Muscle layer of colon (tissue), 2 donors: ENCODE results near the gene TOLLIP.
"Not testable (repeated sequence)": the region's sequence is repeated elsewhere in the genome, so short reads cannot be mapped to it uniquely, and the experiment has no call there.

Experiments used
- H3K27ac ChIP-seq: one replicate; pipeline ENCODE4 v1.7.0; 2013; ENCODE audit warnings: low read depth, mild to moderate bottlenecking, low read length, moderate library complexity
- H3K27me3 ChIP-seq, 2 donors: one replicate each; pipeline ENCODE4 v1.7.0; 2013; ENCODE audit warnings: low read length in 2 of 2, mild to moderate bottlenecking in 2 of 2; ENCODE audit not compliant: insufficient read depth in 2 of 2, control insufficient read depth in 1 of 2
- H3K36me3 ChIP-seq: one replicate; pipeline ENCODE4 v1.7.0; 2013; ENCODE audit warnings: mild to moderate bottlenecking, low read length; ENCODE audit not compliant: insufficient read depth
- H3K4me1 ChIP-seq: one replicate; pipeline ENCODE4 v1.7.0; 2013; ENCODE audit warnings: mild to moderate bottlenecking, low read length; ENCODE audit not compliant: insufficient read depth
- H3K4me3 ChIP-seq, 2 donors: one replicate each; pipeline ENCODE4 v1.7.0; 2013; ENCODE audit warnings: low read length in 2 of 2, low read depth in 1 of 2, mild to moderate bottlenecking in 1 of 2, moderate library complexity in 1 of 2
- H3K9ac ChIP-seq: one replicate; pipeline ENCODE4 v1.7.0; 2013; ENCODE audit warnings: low read length
- H3K9me3 ChIP-seq: one replicate; pipeline ENCODE4 v1.7.0; 2013; ENCODE audit warnings: mild to moderate bottlenecking, low read length
- donor health status: abdominal sarcoma.
- donor health status: Adenocarcinoma of cecum.

The TOLLIP gene

GRCh38 chr11:1254086-1254648 lies 55.3 kb downstream of the TOLLIP start:
- no peaks in the 10 kb centered on the region for H3K4me1 ChIP-seq
- H3K9me3 ChIP-seq, result no peaks in the 10 kb centered on the region
- H3K27me3 ChIP-seq, result no peaks in the 10 kb centered on the region
- H3K36me3 ChIP-seq, result no peaks in the 10 kb centered on the region
- H3K27ac ChIP-seq, result no peak overlapping the region
- no peak overlapping the region for H3K4me3 ChIP-seq
- no peak overlapping the region for H3K9ac ChIP-seq

GRCh38 chr11:1253103-1253485 lies 56.3 kb downstream of the TOLLIP start:
- Histone ChIP-seq H3K27ac (no peak overlapping the region), H3K36me3 (no peaks in the 10 kb centered on the region), H3K27me3 (no peaks in the 10 kb centered on the region), H3K4me3 (no peak overlapping the region), H3K4me1 (no peaks in the 10 kb centered on the region), H3K9ac (no peak overlapping the region), H3K9me3 (no peaks in the 10 kb centered on the region)

GRCh38 chr11:1252371-1253102 lies 56.9 kb downstream of the TOLLIP start:
- Histone ChIP-seq H3K27ac (no peak overlapping the region), H3K4me3 (no peak overlapping the region), H3K36me3 (no peaks in the 10 kb centered on the region), H3K27me3 (no peaks in the 10 kb centered on the region), H3K4me1 (no peaks in the 10 kb centered on the region), H3K9me3 (no peaks in the 10 kb centered on the region), H3K9ac (no peak overlapping the region)

- H3K4me1 ChIP-seq, result no peaks in the 10 kb centered on the region
- no peak overlapping the region for H3K27ac ChIP-seq
- no peak overlapping the region for H3K9ac ChIP-seq
- H3K27me3 ChIP-seq, result no peaks in the 10 kb centered on the region
- no peaks in the 10 kb centered on the region for H3K36me3 ChIP-seq
- H3K9me3 ChIP-seq, result no peaks in the 10 kb centered on the region
- H3K4me3 ChIP-seq, result no peak overlapping the region
These were observed 58.1 kb downstream of the TOLLIP start for GRCh38 chr11:1251236-1251770.

GRCh38 chr11:1250411-1250810 lies 59.0 kb downstream of the TOLLIP start:
- not testable (repeated sequence) for H3K4me1 ChIP-seq, H3K9ac ChIP-seq, H3K27me3 ChIP-seq, H3K4me3 ChIP-seq, H3K36me3 ChIP-seq, H3K9me3 ChIP-seq, H3K27ac ChIP-seq

GRCh38 chr11:1248951-1249350 lies 60.5 kb downstream of the TOLLIP start:
- not testable (repeated sequence) for H3K9ac ChIP-seq, H3K27me3 ChIP-seq, H3K4me1 ChIP-seq, H3K4me3 ChIP-seq, H3K27ac ChIP-seq, H3K9me3 ChIP-seq, H3K36me3 ChIP-seq

GRCh38 chr11:1247026-1247425 lies 62.4 kb downstream of the TOLLIP start:
- H3K27ac ChIP-seq, H3K9me3 ChIP-seq, H3K4me1 ChIP-seq, H3K4me3 ChIP-seq, H3K27me3 ChIP-seq, H3K9ac ChIP-seq, H3K36me3 ChIP-seq: not testable (repeated sequence)

GRCh38 chr11:1246301-1246700 lies 63.1 kb downstream of the TOLLIP start:
- H3K27me3 ChIP-seq, H3K36me3 ChIP-seq, H3K9me3 ChIP-seq, H3K27ac ChIP-seq, H3K4me1 ChIP-seq, H3K4me3 ChIP-seq, H3K9ac ChIP-seq: not testable (repeated sequence)

GRCh38 chr11:1245717-1246116 lies 63.7 kb downstream of the TOLLIP start:
- not testable (repeated sequence) for H3K27ac ChIP-seq, H3K27me3 ChIP-seq, H3K4me1 ChIP-seq, H3K4me3 ChIP-seq, H3K9me3 ChIP-seq, H3K36me3 ChIP-seq, H3K9ac ChIP-seq

- H3K4me3 ChIP-seq, H3K4me1 ChIP-seq, H3K27ac ChIP-seq, H3K36me3 ChIP-seq, H3K9me3 ChIP-seq, H3K9ac ChIP-seq, H3K27me3 ChIP-seq: not testable (repeated sequence)
These were observed 64.9 kb downstream of the TOLLIP start for GRCh38 chr11:1244557-1244956.

- H3K9me3 ChIP-seq, H3K9ac ChIP-seq, H3K27ac ChIP-seq, H3K36me3 ChIP-seq, H3K4me1 ChIP-seq, H3K27me3 ChIP-seq, H3K4me3 ChIP-seq: not testable (repeated sequence)
These were observed 65.9 kb downstream of the TOLLIP start for GRCh38 chr11:1243521-1243920.

- not testable (repeated sequence) for H3K27me3 ChIP-seq, H3K27ac ChIP-seq
These were observed 66.7 kb downstream of the TOLLIP start for GRCh38 chr11:1242751-1243150.

More at GRCh38 chr11:1242751-1243150, 66.7 kb downstream of the TOLLIP start:
- H3K36me3 ChIP-seq, H3K4me3 ChIP-seq, H3K9me3 ChIP-seq, H3K9ac ChIP-seq, H3K4me1 ChIP-seq: not testable (repeated sequence)
